ENCODE measurements around the gene SND1. TPM values are rescaled to one million over a fixed set of nuclear protein-coding genes. Genes with fewer than 3 reads are reported as not detected.

Gene SND1
- total and polyA plus RNA-seq, 10 of the 15 experiments (the other 5 are each of a cell fraction or from before 2014, with no cell fraction given) = 52.4 to 270 (median 146) TPM

GRCh38 chr7:127844707-127845331 is 192.8 kb downstream of the SND1 start (continued):
- TF ChIP-seq, protein P1, sequence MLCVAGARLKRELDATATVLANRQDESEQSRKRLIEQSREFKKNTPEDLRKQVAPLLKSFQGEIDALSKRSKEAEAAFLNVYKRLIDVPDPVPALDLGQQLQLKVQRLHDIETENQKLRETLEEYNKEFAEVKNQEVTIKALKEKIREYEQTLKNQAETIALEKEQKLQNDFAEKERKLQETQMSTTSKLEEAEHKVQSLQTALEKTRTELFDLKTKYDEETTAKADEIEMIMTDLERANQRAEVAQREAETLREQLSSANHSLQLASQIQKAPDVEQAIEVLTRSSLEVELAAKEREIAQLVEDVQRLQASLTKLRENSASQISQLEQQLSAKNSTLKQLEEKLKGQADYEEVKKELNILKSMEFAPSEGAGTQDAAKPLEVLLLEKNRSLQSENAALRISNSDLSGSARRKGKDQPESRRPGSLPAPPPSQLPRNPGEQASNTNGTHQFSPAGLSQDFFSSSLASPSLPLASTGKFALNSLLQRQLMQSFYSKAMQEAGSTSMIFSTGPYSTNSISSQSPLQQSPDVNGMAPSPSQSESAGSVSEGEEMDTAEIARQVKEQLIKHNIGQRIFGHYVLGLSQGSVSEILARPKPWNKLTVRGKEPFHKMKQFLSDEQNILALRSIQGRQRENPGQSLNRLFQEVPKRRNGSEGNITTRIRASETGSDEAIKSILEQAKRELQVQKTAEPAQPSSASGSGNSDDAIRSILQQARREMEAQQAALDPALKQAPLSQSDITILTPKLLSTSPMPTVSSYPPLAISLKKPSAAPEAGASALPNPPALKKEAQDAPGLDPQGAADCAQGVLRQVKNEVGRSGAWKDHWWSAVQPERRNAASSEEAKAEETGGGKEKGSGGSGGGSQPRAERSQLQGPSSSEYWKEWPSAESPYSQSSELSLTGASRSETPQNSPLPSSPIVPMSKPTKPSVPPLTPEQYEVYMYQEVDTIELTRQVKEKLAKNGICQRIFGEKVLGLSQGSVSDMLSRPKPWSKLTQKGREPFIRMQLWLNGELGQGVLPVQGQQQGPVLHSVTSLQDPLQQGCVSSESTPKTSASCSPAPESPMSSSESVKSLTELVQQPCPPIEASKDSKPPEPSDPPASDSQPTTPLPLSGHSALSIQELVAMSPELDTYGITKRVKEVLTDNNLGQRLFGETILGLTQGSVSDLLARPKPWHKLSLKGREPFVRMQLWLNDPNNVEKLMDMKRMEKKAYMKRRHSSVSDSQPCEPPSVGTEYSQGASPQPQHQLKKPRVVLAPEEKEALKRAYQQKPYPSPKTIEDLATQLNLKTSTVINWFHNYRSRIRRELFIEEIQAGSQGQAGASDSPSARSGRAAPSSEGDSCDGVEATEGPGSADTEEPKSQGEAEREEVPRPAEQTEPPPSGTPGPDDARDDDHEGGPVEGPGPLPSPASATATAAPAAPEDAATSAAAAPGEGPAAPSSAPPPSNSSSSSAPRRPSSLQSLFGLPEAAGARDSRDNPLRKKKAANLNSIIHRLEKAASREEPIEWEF (IDR thresholded peaks at IDR 0.05; ENCODE audit: insufficient replicate concordance, low read depth, low read length) = no peak
- TF ChIP-seq IKZF2 (IDR thresholded peaks at IDR 0.05) = no peak

- Histone ChIP-seq H3K79me2 (ENCODE audit: control insufficient read depth, insufficient read depth, low read length) (no peaks in the 10 kb centered on the region; the same call in 1 of the 2 replicates), H3K36me3 (ENCODE audit: control insufficient read depth in 2 of 2, insufficient read depth in 2 of 2, low read length in 1 of 2) (peaks cover 2 to 25% of the 10 kb centered on the region in 2 experiments), H3K27me3 (replicated peaks in 1 of 2; ENCODE audit: control insufficient read depth in 2 of 2, insufficient read depth in 2 of 2, low read length in 1 of 2) (no peaks in the 10 kb centered on the region), H3K9me3 (replicated peaks; ENCODE audit: control insufficient read depth, insufficient read depth, low read length) (no peaks in the 10 kb centered on the region), H4K20me1 (ENCODE audit: control insufficient read depth, insufficient read depth) (no peaks in the 10 kb centered on the region), H2AFZ (ENCODE audit: control insufficient read depth, low read depth, low read length) (no peak overlapping the region), H3K4me3 (no peak overlapping the region), H3K4me1 (ENCODE audit: control insufficient read depth, insufficient read depth, low read length) (peaks cover 8% of the 10 kb centered on the region), H3K4me2 (ENCODE audit: control insufficient read depth, insufficient read depth) (no peak overlapping the region), H3K9ac (ENCODE audit: control insufficient read depth, insufficient read depth, low read length) (no peak overlapping the region), H3K27ac (ENCODE audit: control insufficient read depth, insufficient read depth) (no peak overlapping the region)
- WGBS (ENCODE audit: insufficient coverage, insufficient replicate concordance, low lambda C conversion rate, missing lambda C conversion rate) = 100% methylated on average over 1 of the region's 1 CpG
- intact Hi-C loops (cut with micrococcal nuclease; ENCODE audit: unreplicated experiment) = no loop called here
- TF ChIP-seq SMARCA5 (IDR thresholded peaks at IDR 0.05) = no peak
- TF ChIP-seq PBX3 (IDR thresholded peaks at IDR 0.05; ENCODE audit: insufficient replicate concordance, low read depth, low read length) = no peak
- TF ChIP-seq ZNF24 (IDR thresholded peaks at IDR 0.05) = no peak
- RAD21 ChIA-PET (ENCODE audit: unreplicated experiment) = no interaction called here
- BruUV-seq (replicated peaks) = no TSS peak
- in situ Hi-C loops (cut with MboI) = no loop called here
- no peak for FAIRE-seq
- POLR2A ChIA-PET = no interaction called here
- CTCF ChIA-PET = no interaction called here
- no peak for ATAC-seq
- SMC1A ChIA-PET (ENCODE audit: uncharacterized antibody, unreplicated experiment) = interaction anchor here (0.7 kb wide), 1 partner anchor 444 kb away, joined by 3 read pairs; no protein-coding TSS in a partner anchor
- DNase-seq (ENCODE audit: low read depth, low spot score) = no peak
Observed at GRCh38 chr7:127845522-127846214, 193.7 kb downstream of the SND1 start.

Data from GM12878 (cell line).